Neural progenitor cell (in vitro differentiated cells): ENCODE data around the gene HSD17B4.

ENCODE experiments used
- CTCF ChIP-seq: fragments of 200-600 bp; sonication (generic); IDR thresholded peaks from 2 replicates; pipeline ENCODE4 v1.5.1; 2017; ENCODE audit warnings: antibody characterized with exemption, mild to moderate bottlenecking
- EZH2phosphoT487 ChIP-seq: fragments of 200-600 bp; sonication (generic); IDR thresholded peaks from 2 replicates; pipeline ENCODE4 v1.6.1; 2017; ENCODE audit warnings: antibody characterized with exemption

GRCh38 chr5:119473241-119473640 is 20.9 kb downstream of the HSD17B4 start:
- TF ChIP-seq CTCF (no peak), EZH2phosphoT487 (no peak)
